HL-60 (cell line): ENCODE measurements around the gene NIN.

Source experiments
- POLR2AphosphoS5 ChIP-seq: IDR thresholded peaks from 2 replicates; pipeline ENCODE4 v1.6.1; 2012; ENCODE audit warnings: low read depth
- SPI1 ChIP-seq: IDR thresholded peaks from 2 replicates; pipeline ENCODE4 v1.6.1; 2012; ENCODE audit warnings: low read depth, mild to moderate bottlenecking, borderline replicate concordance
- TF ChIP-seq, protein P1 (sequence below): IDR thresholded peaks from one replicate; pipeline ENCODE4 v1.5.1; 2011; ENCODE audit warnings: low read length, control low read depth, inconsistent platforms; ENCODE audit not compliant: insufficient read depth

DNA sequence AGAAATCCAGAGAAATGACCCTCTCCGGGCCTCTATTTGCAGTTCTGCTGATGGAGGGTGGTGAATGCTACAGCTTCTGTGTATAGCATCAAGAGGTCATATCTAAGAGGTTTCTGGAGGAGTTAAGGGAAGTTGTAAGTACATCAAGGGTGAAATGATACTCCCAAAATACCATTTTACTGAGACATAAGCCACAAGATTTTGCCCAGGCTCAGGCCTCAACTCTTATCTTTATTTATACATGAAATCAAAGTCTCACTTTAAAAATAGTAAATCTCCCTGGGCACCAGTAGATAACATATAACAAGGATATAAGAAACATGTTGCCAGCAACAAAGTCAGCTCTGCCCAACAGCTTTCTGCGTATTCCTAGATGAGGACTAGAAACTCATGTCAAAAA is 40.4 kb downstream of the NIN start:
- TF ChIP-seq, protein P1, sequence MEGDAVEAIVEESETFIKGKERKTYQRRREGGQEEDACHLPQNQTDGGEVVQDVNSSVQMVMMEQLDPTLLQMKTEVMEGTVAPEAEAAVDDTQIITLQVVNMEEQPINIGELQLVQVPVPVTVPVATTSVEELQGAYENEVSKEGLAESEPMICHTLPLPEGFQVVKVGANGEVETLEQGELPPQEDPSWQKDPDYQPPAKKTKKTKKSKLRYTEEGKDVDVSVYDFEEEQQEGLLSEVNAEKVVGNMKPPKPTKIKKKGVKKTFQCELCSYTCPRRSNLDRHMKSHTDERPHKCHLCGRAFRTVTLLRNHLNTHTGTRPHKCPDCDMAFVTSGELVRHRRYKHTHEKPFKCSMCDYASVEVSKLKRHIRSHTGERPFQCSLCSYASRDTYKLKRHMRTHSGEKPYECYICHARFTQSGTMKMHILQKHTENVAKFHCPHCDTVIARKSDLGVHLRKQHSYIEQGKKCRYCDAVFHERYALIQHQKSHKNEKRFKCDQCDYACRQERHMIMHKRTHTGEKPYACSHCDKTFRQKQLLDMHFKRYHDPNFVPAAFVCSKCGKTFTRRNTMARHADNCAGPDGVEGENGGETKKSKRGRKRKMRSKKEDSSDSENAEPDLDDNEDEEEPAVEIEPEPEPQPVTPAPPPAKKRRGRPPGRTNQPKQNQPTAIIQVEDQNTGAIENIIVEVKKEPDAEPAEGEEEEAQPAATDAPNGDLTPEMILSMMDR: no peak
- TF ChIP-seq POLR2AphosphoS5: no peak
- TF ChIP-seq SPI1: no peak
